ELR (cell line): Measurements from ENCODE around the gene TUBA4B.

Source experiments
- DNase-seq: peaks from one replicate; pipeline ENCODE4 v3.0.0-alpha.2; 2015; ENCODE audit warnings: low read depth

TUBA4B gene

GRCh38 chr2:219252900-219253752 is at the start of gene TUBA4B:
TUBA4B (plus strand) TSS chr2:219253243; CDS start chr2:219253408, 165 bp downstream.
- peak; percentile 56 for DNase-seq

- no peak for DNase-seq
Observed at GRCh38 chr2:219204425-219205164, 48.4 kb upstream of the TUBA4B start.

GRCh38 chr2:219205165-219205538 is 47.9 kb upstream of the TUBA4B start:
- no peak for DNase-seq

GRCh38 chr2:219205981-219206327 is 47.1 kb upstream of the TUBA4B start:
- no peak for DNase-seq

DNA sequence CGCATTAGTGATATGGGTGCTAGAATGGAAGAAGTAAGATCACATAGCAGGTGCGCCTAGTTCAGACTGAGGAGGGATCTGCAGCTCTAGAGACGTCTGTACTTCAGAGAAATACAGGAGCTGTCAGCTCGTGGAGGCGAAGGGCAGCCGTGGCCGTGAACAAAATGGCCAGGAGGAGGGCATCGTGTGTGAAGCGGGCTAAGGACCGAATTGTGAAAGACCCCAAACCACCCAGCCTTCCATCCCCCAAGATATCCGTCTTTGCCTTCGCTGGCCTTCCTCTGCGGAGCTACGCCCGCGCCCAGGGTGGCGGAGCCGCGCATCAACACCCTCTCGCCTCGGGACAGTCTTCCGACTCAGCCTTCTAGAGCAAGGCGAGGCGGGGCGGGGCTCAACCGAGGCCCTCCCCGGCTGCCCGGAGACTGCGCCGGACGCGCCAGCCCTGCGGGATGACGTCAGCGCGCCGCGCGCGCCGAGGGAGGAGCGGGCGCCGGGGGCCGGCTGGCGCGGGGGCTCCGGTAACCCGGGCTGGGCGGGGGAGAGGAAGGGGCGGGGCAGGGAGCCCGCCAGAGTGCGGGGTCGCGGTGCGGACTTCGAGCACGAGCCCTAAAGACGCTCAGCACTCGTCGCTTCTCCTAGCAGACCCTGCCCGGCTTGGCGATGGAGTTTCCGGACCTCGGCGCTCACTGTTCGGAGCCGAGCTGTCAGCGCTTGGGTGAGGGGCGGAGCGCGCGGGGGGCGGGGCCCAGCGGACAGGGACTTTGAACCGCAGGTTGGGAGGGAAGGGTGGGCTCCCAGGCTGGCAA is 46.5 kb upstream of the TUBA4B start, which contains the start of gene ZFAND2B:
Gene ZFAND2B (plus strand): TSS at position 455 of the 806 bp plus-strand sequence. CDS start 206 bp downstream, at position 661.
- peak; percentile 94 for DNase-seq

DNA sequence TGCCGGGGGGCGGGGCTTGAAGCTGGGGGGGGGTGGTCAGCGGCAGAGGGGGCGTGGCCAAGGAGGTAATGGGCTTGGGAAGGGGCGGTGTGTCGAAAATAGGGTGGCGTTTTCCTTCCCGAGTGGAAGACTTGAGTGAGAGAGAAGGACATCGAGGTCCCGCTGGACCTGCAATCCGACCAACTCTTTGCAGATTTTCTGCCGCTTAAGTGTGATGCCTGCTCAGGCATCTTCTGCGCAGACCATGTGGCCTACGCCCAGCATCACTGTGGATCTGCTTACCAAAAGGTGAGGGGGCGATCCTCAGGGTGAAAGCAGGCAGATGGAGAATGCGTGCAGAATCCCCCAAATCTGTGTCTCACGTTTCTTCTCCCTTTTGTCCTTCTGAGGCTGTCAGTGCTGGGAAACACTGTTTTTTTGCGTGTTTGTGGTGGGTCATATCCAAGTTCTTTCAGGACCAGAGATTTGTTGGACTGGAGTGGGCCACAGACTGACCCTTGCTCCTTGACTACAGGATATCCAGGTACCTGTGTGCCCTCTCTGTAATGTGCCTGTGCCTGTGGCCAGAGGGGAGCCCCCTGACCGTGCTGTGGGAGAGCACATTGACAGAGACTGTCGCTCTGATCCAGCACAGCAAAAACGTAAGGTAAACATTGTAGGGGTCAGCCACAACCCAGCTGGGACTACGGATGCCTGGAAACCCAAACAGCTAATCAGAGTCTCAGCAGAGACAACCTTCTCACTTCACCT is 45.7 kb upstream of the TUBA4B start:
- no peak for DNase-seq

DNA sequence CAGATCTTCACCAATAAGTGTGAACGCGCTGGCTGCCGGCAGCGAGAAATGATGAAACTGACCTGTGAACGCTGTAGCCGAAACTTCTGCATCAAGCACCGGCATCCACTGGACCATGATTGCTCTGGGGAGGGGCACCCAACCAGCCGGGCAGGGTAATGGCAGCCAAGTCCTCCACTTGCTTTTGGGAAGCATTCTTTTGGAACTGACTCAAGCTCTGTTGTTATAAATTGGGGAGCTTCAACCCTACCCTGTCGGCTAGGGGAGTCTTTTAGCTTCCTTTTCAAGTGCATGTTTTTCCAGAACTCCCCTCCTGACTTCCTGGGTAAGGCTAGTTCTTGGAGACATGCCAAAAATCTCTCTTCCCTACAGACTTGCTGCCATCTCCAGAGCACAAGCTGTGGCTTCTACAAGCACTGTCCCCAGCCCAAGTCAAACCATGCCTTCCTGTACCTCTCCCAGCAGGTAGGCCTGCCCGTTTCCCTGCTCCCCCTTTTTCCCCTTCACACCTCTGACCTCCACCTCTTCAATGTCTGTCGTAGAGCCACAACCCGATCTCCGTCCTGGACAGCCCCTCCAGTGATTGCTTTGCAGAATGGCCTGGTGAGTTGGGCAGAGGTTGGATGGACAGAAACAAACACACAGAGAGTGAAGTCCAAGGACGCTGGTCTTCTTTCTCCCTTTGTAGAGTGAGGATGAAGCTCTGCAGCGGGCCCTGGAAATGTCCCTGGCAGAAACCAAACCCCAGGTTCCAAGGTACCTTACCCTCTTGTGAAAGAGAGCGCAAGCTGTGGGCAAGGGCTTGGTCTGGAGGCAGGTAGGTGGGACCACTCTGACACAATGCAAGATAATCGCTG is 44.9 kb upstream of the TUBA4B start:
- DNase-seq = peak; percentile 29

DNA sequence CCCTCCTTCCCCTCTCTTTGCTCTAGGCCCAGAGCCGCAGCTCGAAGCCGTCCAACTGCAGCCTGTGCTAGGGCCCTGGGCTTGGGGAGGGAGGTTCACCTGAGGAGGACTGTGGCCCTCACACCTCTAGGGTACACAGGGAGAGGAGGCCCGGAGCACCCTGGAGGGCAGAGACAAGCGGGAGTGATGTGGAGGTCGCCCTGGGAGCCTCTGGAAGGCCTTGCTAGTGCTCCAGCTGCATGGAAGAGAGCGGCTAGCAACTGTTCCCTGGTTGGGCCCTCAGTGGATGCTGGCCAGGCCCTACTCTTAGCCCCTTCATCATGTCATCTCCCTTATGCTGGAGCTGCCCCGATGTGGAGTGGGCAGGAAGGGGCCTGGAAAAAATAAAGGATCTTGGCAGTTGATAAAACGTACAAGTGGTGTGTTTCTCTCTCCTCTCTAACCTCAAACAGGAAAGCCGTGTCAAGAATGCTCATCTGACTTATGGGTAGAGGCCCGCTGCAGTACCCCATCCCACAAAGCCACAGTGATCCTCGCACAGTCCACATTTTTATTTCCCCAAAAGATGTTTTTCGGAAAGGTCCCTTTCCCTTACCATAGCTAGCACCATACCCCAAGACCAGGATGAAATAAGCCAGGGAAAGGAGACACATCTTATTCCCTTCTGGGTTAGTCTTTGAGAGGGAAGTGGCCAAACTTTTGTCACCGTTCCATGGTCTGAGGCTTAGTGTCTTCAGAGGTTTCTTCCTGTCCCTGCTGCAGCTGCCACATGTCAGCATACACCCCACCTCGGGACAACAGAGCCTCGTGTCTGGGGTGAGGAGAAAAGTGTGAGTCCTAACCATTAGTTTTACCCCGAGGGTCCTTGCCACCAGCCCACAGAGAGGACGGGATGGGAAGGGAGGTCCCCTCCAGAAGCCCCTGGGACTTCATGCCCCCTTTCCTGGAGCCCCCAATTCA is 43.5 kb upstream of the TUBA4B start:
- DNase-seq = no peak

DNA sequence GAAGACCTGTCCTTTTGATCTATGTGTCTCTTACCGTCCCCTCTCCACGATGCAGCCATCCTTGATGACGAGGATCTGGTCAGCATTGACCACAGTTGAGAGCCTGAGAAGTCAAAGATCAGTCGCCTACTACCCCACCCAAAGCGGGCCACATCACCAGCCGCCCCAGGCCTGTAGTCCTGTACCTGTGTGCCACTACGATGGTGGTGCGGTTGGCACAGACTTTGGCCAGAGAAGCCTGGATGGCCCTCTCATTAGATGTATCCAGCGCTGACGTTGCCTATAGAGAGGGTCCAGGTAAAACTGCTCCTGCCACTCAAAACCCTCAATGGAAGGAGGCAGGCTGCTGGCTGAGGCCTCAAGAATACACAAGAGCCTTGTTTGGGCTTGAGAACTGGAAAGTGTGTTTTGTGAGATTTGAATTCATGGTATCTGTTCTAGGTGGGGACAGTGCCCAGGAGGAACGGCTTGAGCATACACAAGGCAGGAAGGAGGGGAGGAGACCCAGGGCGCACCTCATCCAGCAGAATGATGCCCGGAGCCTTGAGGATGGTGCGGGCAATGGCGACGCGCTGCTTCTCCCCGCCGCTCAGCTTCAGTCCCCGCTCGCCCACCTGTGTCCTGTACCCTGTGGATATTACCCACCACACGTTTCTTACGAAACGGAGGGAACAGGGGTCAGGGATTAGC is 42.7 kb upstream of the TUBA4B start:
- DNase-seq = no peak

- no peak for DNase-seq
Observed at GRCh38 chr2:219210886-219211362, 42.1 kb upstream of the TUBA4B start.

GRCh38 chr2:219213026-219213415 is 40.0 kb upstream of the TUBA4B start:
- no peak for DNase-seq

- no peak for DNase-seq
Observed at GRCh38 chr2:219213486-219214071, 39.5 kb upstream of the TUBA4B start.

- no peak for DNase-seq
Observed at GRCh38 chr2:219214141-219214540, 38.9 kb upstream of the TUBA4B start.

DNA sequence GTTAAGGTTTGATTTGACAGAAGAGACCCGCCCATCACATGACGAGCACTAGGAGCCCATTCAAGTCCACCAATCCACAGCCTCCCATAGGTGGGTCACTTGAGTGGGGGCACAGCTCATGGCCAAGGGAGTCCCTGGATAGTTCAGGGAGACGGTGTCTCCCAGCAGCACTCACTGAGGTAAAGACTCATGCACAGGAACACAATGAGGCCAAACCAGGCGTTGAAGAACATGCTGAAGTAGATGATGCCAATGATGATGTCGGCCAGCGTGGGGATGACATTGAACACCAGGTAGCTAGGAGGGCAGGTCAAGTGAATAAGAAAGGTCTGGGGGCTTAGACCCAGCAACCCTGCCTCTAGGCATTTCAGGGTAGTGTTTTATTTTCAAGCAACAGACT is 38.3 kb upstream of the TUBA4B start:
- no peak for DNase-seq

DNA sequence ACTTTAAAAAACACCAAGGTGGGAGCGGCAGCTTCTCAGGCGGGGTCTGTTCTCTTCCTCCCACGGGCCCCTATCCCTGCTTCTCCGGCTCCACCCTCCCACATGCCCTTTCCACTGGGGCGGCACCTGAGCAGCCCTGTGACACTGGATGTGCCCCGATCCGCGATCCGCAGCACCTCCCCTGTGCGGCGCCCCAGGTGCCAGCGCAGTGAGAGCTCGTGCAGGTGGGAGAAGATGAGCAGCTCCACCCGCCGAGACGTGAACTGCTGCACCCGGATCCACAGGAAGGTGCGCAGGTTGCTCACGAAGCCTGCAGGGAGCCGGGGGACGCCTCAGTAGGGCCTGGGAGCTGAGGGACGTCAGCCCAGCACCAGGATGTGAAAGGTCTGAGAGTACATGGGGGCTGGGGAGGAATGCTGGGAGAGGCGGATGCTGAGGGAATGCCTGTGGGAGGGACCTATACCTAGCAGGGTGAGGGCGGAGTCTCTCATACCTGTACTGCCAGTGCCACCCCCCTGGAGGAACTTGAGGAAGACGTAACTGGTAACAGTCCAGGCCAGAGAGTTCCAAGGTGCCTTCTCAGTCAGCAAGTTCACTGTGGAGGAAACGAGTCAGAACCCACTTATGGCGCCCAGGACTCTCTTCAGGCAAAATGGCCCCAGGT is 37.0 kb upstream of the TUBA4B start:
- no peak for DNase-seq

GRCh38 chr2:219216535-219216915 is 36.5 kb upstream of the TUBA4B start:
- DNase-seq = no peak

DNA sequence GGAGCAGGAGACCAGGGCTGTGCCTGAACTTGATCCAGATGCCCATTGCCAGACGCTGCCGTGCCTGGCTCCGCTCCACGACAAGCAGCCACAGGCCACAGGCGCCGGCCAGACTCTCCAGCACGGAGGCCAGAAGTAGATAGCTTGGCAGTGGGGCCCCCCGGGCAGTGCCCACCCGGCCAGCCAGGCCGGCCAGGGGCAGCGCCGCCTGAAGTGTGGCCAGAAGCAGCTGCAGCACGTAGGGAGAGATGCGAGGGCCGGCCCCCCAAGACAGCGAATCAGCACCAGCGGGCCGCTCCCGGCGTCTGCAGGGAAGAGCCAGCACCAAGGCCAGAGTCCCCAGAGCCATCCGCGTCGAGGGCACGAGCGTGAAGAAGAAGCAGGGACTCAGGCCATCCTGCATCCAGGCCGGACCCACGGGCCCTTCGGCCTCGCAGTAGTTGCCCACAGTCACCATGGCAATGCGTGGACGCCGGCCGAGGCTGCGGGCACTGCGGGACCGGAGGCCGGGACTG is 34.8 kb upstream of the TUBA4B start:
- peak; percentile 83 for DNase-seq
